Measurements from ENCODE around the gene SHC4. TPM values are rescaled to one million over a fixed set of nuclear protein-coding genes. Genes with fewer than 3 reads are reported as not detected.
A peak's percentile ranks its signal among the peaks of the same experiment; 100 is the strongest.

Gene SHC4
- polyA plus RNA-seq, 1 donor (not counting 4 experiments of a cell fraction or from before 2014, with no cell fraction given) = 0.94 TPM

- H3K36me3 ChIP-seq (ENCODE audit: control insufficient read depth in 2 of 2, extremely low read depth in 1 of 2, insufficient read depth in 2 of 2, low read length in 2 of 2) = no peaks in the 10 kb centered on the region
- no peaks in the 10 kb centered on the region for H3K9me1 ChIP-seq (ENCODE audit: control insufficient read depth, extremely low read depth, insufficient read depth, low read length)
- peaks cover 10% of the 10 kb centered on the region for H3K4me1 ChIP-seq (ENCODE audit: control insufficient read depth, extremely low read depth, insufficient read depth, low read length)
- H3K9me3 ChIP-seq (ENCODE audit: control insufficient read depth, low read depth, low read length) = no peaks in the 10 kb centered on the region
- H3K27ac ChIP-seq (ENCODE audit: control insufficient read depth, insufficient read depth, low read length) = no peak overlapping the region
- no peak overlapping the region for H3K4me2 ChIP-seq (ENCODE audit: control insufficient read depth, extremely low read depth, insufficient read depth, low read depth, low read length)
- DNase-seq (ENCODE audit: low read depth, low spot score) (no peak), FAIRE-seq (peak; percentile 5)
- H4K20me1 ChIP-seq (ENCODE audit: control insufficient read depth, extremely low read depth, insufficient read depth, low read length) = no peaks in the 10 kb centered on the region
- H2AFZ ChIP-seq (ENCODE audit: control insufficient read depth, low read length) = no peak overlapping the region
- dilution Hi-C loops (cut with MboI; ENCODE audit: extremely low pct_ligation_motif_present, low sequenced_read_pairs) = no loop called here
- no peaks in the 10 kb centered on the region for H3K79me2 ChIP-seq (ENCODE audit: control insufficient read depth, insufficient read depth, low read length)
- H3K4me3 ChIP-seq (ENCODE audit: control insufficient read depth in 2 of 3, extremely low read depth in 1 of 3, insufficient read depth in 2 of 3, low read depth in 1 of 3, low read length in 3 of 3) = no peak overlapping the region
- H3K9ac ChIP-seq (ENCODE audit: control insufficient read depth, extremely low read depth, insufficient read depth, low read length) = no peak overlapping the region
- TF ChIP-seq CTCF (optimal IDR thresholded peaks at IDR 0.05 in 1 of 3, IDR thresholded peaks at IDR 0.05 in 1 of 3, conservative IDR thresholded peaks at IDR 0.05 in 1 of 3; ENCODE audit: extremely low read depth in 1 of 3, insufficient read depth in 2 of 3, low read length in 3 of 3) (no peak), EZH2 (IDR thresholded peaks at IDR 0.05; ENCODE audit: low read length) (no peak)
- no peaks in the 10 kb centered on the region for H3K27me3 ChIP-seq (ENCODE audit: control insufficient read depth, extremely low read depth, insufficient read depth, low read length)
These were observed 28.5 kb downstream of the SHC4 start for GRCh38 chr15:48935236-48935635.

GRCh38 chr15:48930735-48931134, 33.0 kb downstream of the SHC4 start:
- Histone ChIP-seq H3K27me3 (ENCODE audit: control insufficient read depth, extremely low read depth, insufficient read depth, low read length) (no peaks in the 10 kb centered on the region), H3K79me2 (ENCODE audit: control insufficient read depth, insufficient read depth, low read length) (no peaks in the 10 kb centered on the region), H4K20me1 (ENCODE audit: control insufficient read depth, extremely low read depth, insufficient read depth, low read length) (no peaks in the 10 kb centered on the region), H3K27ac (ENCODE audit: control insufficient read depth, insufficient read depth, low read length) (no peak overlapping the region), H3K9me3 (ENCODE audit: control insufficient read depth, low read depth, low read length) (no peaks in the 10 kb centered on the region), H3K36me3 (ENCODE audit: control insufficient read depth in 2 of 2, extremely low read depth in 1 of 2, insufficient read depth in 2 of 2, low read length in 2 of 2) (no peaks in the 10 kb centered on the region), H3K4me1 (ENCODE audit: control insufficient read depth, extremely low read depth, insufficient read depth, low read length) (peaks cover 4% of the 10 kb centered on the region), H2AFZ (ENCODE audit: control insufficient read depth, low read length) (no peak overlapping the region), H3K4me2 (ENCODE audit: control insufficient read depth, extremely low read depth, insufficient read depth, low read depth, low read length) (no peak overlapping the region), H3K9ac (ENCODE audit: control insufficient read depth, extremely low read depth, insufficient read depth, low read length) (no peak overlapping the region), H3K4me3 (ENCODE audit: control insufficient read depth in 2 of 3, extremely low read depth in 1 of 3, insufficient read depth in 2 of 3, low read depth in 1 of 3, low read length in 3 of 3) (no peak overlapping the region), H3K9me1 (ENCODE audit: control insufficient read depth, extremely low read depth, insufficient read depth, low read length) (no peaks in the 10 kb centered on the region)
- FAIRE-seq (no peak), DNase-seq (ENCODE audit: low read depth, low spot score) (no peak)
- dilution Hi-C loops (cut with MboI; ENCODE audit: extremely low pct_ligation_motif_present, low sequenced_read_pairs) = no loop called here
- no peak for TF ChIP-seq CTCF (optimal IDR thresholded peaks at IDR 0.05 in 1 of 3, IDR thresholded peaks at IDR 0.05 in 1 of 3, conservative IDR thresholded peaks at IDR 0.05 in 1 of 3; ENCODE audit: extremely low read depth in 1 of 3, insufficient read depth in 2 of 3, low read length in 3 of 3)
- TF ChIP-seq EZH2 (IDR thresholded peaks at IDR 0.05; ENCODE audit: low read length) = no peak
